Cardiac fibroblast (primary cell): ENCODE results near the gene SLC10A6.

Experiments
- DNase-seq, 2 donors: peaks; one replicate each; pipeline versions ENCODE4 v3.0.0 to v3.0.0-alpha.2; 2010; ENCODE audit warnings: low read depth in 2 of 2
- H3K4me3 ChIP-seq, 2 donors: replicated peaks in 1 of 2; 1 replicate in 1 of 2; 2 replicates in 1 of 2; pipeline ENCODE4 v1.5.1; 2011; ENCODE audit warnings: low read depth in 2 of 2, low read length in 2 of 2, mild to moderate bottlenecking in 2 of 2, moderate library complexity in 1 of 2
- TF ChIP-seq, protein P1 (sequence below): IDR thresholded peaks from one replicate; pipeline ENCODE4 v1.5.1; 2011; ENCODE audit warnings: low read depth, mild to moderate bottlenecking, low read length, inconsistent platforms

Gene SLC10A6, protein sequence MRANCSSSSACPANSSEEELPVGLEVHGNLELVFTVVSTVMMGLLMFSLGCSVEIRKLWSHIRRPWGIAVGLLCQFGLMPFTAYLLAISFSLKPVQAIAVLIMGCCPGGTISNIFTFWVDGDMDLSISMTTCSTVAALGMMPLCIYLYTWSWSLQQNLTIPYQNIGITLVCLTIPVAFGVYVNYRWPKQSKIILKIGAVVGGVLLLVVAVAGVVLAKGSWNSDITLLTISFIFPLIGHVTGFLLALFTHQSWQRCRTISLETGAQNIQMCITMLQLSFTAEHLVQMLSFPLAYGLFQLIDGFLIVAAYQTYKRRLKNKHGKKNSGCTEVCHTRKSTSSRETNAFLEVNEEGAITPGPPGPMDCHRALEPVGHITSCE

DNA sequence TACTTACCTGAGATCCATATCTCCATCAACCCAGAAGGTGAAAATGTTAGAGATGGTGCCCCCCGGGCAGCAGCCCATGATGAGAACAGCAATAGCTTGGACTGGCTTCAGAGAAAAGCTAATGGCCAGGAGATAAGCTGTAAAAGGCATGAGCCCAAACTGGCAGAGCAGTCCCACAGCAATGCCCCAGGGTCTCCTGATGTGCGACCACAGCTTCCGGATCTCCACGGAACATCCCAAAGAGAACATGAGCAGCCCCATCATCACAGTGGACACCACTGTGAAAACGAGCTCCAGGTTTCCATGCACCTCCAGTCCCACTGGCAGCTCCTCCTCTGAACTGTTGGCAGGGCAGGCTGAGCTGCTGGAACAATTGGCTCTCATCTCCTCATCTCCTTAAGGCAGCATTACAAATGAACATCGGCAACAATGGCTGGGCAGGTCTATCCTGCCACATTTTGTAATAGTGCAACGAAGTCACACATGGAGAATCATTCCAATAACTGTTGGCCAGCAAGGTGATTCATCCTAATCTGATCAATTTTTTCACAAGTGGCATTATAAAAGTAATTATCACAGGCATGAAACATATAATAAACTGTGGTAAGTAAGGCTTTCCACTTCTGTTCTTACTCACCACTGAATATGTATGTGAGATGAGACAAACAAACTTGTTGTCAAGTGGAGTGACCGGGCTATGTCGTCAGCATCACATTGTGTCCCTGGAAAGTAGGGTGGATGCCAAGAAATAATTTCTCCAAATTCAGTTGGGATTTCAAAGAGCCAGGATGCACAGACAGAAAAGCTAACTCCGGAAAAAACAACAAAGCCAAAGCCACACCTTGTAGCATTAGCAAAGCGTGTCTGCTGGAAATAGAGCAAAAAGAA lies at the start of gene SLC10A6:
Gene SLC10A6 (minus strand): TSS at position 653 of the 888 bp plus-strand sequence. CDS start 269 bp downstream, at position 384.
- DNase-seq, result peak; percentile 16 to 55
- H3K4me3 ChIP-seq, result no peak within 1 kb of the TSS
- TF ChIP-seq, protein P1, sequence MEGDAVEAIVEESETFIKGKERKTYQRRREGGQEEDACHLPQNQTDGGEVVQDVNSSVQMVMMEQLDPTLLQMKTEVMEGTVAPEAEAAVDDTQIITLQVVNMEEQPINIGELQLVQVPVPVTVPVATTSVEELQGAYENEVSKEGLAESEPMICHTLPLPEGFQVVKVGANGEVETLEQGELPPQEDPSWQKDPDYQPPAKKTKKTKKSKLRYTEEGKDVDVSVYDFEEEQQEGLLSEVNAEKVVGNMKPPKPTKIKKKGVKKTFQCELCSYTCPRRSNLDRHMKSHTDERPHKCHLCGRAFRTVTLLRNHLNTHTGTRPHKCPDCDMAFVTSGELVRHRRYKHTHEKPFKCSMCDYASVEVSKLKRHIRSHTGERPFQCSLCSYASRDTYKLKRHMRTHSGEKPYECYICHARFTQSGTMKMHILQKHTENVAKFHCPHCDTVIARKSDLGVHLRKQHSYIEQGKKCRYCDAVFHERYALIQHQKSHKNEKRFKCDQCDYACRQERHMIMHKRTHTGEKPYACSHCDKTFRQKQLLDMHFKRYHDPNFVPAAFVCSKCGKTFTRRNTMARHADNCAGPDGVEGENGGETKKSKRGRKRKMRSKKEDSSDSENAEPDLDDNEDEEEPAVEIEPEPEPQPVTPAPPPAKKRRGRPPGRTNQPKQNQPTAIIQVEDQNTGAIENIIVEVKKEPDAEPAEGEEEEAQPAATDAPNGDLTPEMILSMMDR, result no peak

DNA sequence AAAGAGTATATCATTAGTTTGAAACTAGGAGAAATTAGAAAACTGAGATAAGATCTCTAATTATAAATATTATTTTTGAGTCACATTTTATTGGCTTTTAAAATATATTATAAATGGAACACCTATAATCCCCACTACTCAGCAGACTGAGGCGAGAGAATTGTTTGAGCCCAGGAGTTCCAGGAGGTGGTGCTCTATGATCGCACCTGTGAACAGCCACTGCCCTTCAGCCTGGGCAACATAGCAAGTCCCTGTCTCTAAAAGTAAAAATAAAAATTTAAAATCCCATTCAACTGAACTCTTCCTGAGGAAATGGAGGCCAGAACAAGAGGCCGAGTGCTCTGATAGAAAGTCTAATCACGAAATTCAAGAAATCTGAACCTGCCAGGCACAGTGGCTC lies 49.4 kb upstream of the SLC10A6 start:
- peak; percentile 48 for DNase-seq
- TF ChIP-seq, protein P1, result peak; percentile 17
- no peak overlapping the region for H3K4me3 ChIP-seq

DNA sequence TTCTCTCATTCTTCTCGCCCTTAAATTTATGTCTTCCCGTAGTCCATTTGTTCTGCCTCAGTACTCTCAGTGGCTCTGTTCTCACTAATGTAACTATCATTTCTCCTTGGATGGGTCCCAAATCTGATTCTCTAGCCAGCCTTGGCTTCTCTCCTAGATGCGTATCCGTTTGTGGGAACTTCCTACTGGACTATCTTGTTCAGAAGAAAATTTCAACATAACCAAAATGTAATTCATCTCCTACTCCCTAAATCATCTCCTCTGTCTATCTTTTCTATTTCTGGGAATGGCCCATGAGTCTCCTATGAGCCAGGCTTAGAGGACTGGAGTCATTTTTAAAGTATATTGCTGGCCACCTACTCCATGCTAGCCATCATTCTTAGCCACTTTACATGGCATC lies 47.4 kb upstream of the SLC10A6 start:
- no peak overlapping the region for H3K4me3 ChIP-seq
- peak in 1 of 2 donors; percentile 25 for DNase-seq
- TF ChIP-seq, protein P1, result no peak

DNA sequence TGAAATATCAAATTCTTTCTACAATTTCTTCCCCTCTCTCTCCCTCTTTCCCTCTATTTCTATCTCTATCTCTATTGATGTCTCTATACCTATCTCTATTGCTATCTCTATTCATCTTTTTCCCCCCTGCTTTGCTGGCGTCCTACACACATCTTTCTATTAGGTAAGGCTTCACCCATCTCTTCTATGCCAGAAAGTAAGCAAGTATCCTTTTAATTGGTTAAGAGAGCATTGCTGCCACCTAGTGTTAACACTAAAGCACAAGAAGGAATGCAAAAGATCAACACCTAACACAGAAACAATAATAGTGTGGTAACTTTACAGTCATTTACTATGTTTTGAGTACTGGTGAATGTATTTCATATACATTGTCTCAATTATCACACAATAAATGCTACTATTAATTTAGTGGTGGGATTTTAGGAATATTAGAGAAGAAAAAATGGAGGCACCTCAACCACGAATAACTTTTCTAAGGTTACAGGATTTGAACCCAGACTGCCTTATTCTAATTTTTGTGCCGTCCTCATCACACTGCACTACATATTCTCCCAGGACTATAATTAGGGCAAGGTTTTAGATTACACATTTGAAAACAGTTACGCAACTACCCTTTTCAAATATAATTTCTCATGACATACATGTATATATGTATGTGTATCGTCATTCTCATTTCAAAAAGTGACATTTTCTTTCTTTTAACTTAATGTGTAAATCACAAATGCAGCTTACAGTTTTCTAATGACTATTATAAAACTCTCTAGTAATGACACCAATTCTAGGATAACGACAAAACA lies 46.7 kb upstream of the SLC10A6 start:
- DNase-seq, result peak; percentile 84 to 85
- H3K4me3 ChIP-seq, result no peak overlapping the region
- TF ChIP-seq, protein P1, result peak; percentile 58

DNA sequence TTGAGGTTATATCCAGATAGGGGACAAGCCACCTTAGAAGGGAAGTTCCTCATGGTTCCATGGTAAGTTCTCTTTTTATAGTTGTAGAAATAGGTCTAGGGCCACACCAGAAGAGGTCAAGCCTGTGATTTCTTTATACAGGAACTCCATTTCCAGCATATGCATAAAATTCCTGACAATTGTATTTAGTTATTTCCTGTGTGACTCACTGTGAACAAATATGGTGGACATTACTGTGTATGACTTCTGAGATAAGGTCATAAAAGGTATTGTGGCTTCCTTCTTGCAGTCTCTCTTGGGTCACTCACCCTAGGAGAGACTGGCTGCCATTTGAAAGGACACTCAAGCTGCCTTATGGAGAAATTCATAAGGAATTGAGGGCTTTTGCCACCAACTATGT lies 45.3 kb upstream of the SLC10A6 start:
- TF ChIP-seq, protein P1, result no peak
- peak; percentile 28 to 63 for DNase-seq
- no peak overlapping the region for H3K4me3 ChIP-seq

DNA sequence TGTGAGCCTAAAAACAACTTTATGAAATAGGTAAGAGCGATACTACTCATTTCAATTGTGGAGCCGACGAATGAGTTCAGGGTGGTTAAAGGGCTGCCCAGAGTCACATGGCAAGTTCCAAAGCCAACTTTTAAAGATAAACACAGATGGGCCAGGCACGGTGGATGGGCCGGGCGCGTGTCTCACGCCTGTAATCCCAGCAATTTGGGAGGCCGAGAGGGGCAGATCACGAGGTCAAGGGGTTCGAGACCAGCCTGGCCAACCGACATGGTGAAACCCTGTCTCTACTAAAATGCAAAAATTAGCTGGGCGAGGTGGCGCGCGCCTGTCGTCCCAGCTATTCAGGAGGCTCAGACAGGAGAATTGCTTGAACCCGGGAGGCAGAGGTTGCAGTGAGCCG lies 44.0 kb upstream of the SLC10A6 start:
- no peak overlapping the region for H3K4me3 ChIP-seq
- no peak for DNase-seq
- TF ChIP-seq, protein P1, result no peak
